HG03175 (cell line): ENCODE measurements around the gene ONECUT3.
"Not testable (repeated sequence)": the region's sequence is repeated elsewhere in the genome, so short reads cannot be mapped to it uniquely, and the experiment has no call there.

Experiments
- ATAC-seq: cut with Tn5 transposase; IDR thresholded peaks from one replicate; pipeline ENCODE4 v1.9.1; 2021; ENCODE audit warnings: mild to moderate bottlenecking, moderate library complexity; ENCODE audit not compliant: unreplicated experiment

Gene ONECUT3

GRCh38 chr19:1755467-1756171 lies 2.3 kb downstream of the ONECUT3 start:
- ATAC-seq = no peak

GRCh38 chr19:1756264-1756663 lies 3.0 kb downstream of the ONECUT3 start:
- ATAC-seq = no peak

- no peak for ATAC-seq
These were observed 3.6 kb downstream of the ONECUT3 start for GRCh38 chr19:1756705-1757465.

GRCh38 chr19:1757468-1758230 lies 4.3 kb downstream of the ONECUT3 start:
- no peak for ATAC-seq

- no peak for ATAC-seq
These were observed 4.9 kb downstream of the ONECUT3 start for GRCh38 chr19:1758231-1758577.

- ATAC-seq = no peak
These were observed 5.9 kb downstream of the ONECUT3 start for GRCh38 chr19:1758959-1759903.

GRCh38 chr19:1760020-1760419 lies 6.7 kb downstream of the ONECUT3 start:
- no peak for ATAC-seq

GRCh38 chr19:1760786-1761527 lies 7.7 kb downstream of the ONECUT3 start:
- not testable (repeated sequence) for ATAC-seq

- no peak for ATAC-seq
These were observed 8.4 kb downstream of the ONECUT3 start for GRCh38 chr19:1761528-1762242.

- ATAC-seq = no peak
These were observed 9.2 kb downstream of the ONECUT3 start for GRCh38 chr19:1762243-1763117.

- ATAC-seq = no peak
These were observed 10.6 kb downstream of the ONECUT3 start for GRCh38 chr19:1763648-1764639.

- ATAC-seq = no peak
These were observed 11.4 kb downstream of the ONECUT3 start for GRCh38 chr19:1764729-1765128.

- no peak for ATAC-seq
These were observed 12.1 kb downstream of the ONECUT3 start for GRCh38 chr19:1765232-1765903.

- no peak for ATAC-seq
These were observed 12.8 kb downstream of the ONECUT3 start for GRCh38 chr19:1765904-1766799.

GRCh38 chr19:1766800-1767352 lies 13.6 kb downstream of the ONECUT3 start:
- ATAC-seq = no peak
